ENCODE results near the gene NTM. TPM values are rescaled to one million over a fixed set of nuclear protein-coding genes. Genes with fewer than 3 reads are reported as not detected.

Gene NTM
- total RNA-seq, 4 donors from 2014 or later: 0.21 to 3.2 (median 0.84) TPM

- 72 to 79% methylated on average over 2 of the region's 2 CpGs for WGBS, 2 donors
- Histone ChIP-seq H3K4me1 (no peaks in the 10 kb centered on the region), H3K4me3 (no peak overlapping the region), H3K36me3 (no peaks in the 10 kb centered on the region), H3K27ac (no peak overlapping the region), H3K27me3 (no peaks in the 10 kb centered on the region), H3K9me3 (no peaks in the 10 kb centered on the region)
- TF ChIP-seq POLR2A (IDR thresholded peaks at IDR 0.05): no peak
- no peak for DNase-seq
- intact Hi-C loops (cut with DNase I): no loop called here
Observed at GRCh38 chr11:131969261-131969660, 598.8 kb downstream of the NTM start.

DNA sequence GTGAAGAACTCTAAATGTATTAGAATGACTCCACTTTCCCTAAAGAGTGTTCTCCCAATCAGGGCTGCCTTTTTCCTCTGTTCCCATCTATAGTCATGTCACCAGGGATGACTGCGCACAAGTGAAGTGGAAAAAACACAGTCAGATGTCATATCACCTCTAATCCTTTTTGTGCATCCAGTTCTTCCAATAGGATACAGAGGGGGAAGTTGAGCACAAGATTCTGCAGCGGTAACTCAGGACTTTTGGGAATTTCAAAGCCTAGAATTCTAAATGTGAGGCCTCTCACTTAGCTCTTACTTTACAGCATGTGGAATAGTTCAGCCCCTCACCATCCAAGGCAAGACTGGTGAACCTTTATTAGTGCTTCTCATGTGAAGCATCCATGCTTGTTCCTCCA lies 602.6 kb downstream of the NTM start:
- no peaks in the 10 kb centered on the region for H3K27me3 ChIP-seq
- H3K4me3 ChIP-seq: no peak overlapping the region
- TF ChIP-seq POLR2A (IDR thresholded peaks at IDR 0.05): no peak
- H3K4me1 ChIP-seq: no peaks in the 10 kb centered on the region
- no peak overlapping the region for H3K27ac ChIP-seq
- 76 to 100% methylated on average over 2 of the region's 2 CpGs for WGBS, 2 donors
- no peaks in the 10 kb centered on the region for H3K9me3 ChIP-seq
- intact Hi-C loops (cut with DNase I): no loop called here
- DNase-seq: no peak
- no peaks in the 10 kb centered on the region for H3K36me3 ChIP-seq

GRCh38 chr11:131975619-131976018 lies 605.2 kb downstream of the NTM start:
- no peak for DNase-seq
- intact Hi-C loops (cut with DNase I): no loop called here
- Histone ChIP-seq H3K27ac (no peak overlapping the region), H3K36me3 (no peaks in the 10 kb centered on the region), H3K4me3 (no peak overlapping the region), H3K4me1 (no peaks in the 10 kb centered on the region), H3K27me3 (no peaks in the 10 kb centered on the region), H3K9me3 (no peaks in the 10 kb centered on the region)
- WGBS, 2 donors: 55 to 57% methylated on average over 5 of the region's 5 CpGs
- no peak for TF ChIP-seq POLR2A (IDR thresholded peaks at IDR 0.05)
- TF ChIP-seq, protein P1, sequence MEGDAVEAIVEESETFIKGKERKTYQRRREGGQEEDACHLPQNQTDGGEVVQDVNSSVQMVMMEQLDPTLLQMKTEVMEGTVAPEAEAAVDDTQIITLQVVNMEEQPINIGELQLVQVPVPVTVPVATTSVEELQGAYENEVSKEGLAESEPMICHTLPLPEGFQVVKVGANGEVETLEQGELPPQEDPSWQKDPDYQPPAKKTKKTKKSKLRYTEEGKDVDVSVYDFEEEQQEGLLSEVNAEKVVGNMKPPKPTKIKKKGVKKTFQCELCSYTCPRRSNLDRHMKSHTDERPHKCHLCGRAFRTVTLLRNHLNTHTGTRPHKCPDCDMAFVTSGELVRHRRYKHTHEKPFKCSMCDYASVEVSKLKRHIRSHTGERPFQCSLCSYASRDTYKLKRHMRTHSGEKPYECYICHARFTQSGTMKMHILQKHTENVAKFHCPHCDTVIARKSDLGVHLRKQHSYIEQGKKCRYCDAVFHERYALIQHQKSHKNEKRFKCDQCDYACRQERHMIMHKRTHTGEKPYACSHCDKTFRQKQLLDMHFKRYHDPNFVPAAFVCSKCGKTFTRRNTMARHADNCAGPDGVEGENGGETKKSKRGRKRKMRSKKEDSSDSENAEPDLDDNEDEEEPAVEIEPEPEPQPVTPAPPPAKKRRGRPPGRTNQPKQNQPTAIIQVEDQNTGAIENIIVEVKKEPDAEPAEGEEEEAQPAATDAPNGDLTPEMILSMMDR (IDR thresholded peaks at IDR 0.05): no peak

GRCh38 chr11:131976021-131976420 lies 605.6 kb downstream of the NTM start:
- intact Hi-C loops (cut with DNase I): no loop called here
- Histone ChIP-seq H3K27me3 (no peaks in the 10 kb centered on the region), H3K9me3 (no peaks in the 10 kb centered on the region), H3K36me3 (no peaks in the 10 kb centered on the region), H3K4me3 (no peak overlapping the region), H3K27ac (no peak overlapping the region), H3K4me1 (no peaks in the 10 kb centered on the region)
- TF ChIP-seq POLR2A (IDR thresholded peaks at IDR 0.05): no peak
- TF ChIP-seq, protein P1 (IDR thresholded peaks at IDR 0.05): no peak
- 37 to 66% methylated on average over 3 of the region's 3 CpGs for WGBS, 2 donors
- no peak for DNase-seq

GRCh38 chr11:131977231-131977630 lies 606.8 kb downstream of the NTM start:
- Histone ChIP-seq H3K27ac (no peak overlapping the region), H3K4me1 (no peaks in the 10 kb centered on the region), H3K36me3 (no peaks in the 10 kb centered on the region), H3K9me3 (no peaks in the 10 kb centered on the region), H3K4me3 (no peak overlapping the region), H3K27me3 (no peaks in the 10 kb centered on the region)
- intact Hi-C loops (cut with DNase I): no loop called here
- DNase-seq: no peak
- WGBS, 2 donors: 69 to 83% methylated on average over 6 of the region's 6 CpGs
- TF ChIP-seq, protein P1 (IDR thresholded peaks at IDR 0.05): no peak

DNA sequence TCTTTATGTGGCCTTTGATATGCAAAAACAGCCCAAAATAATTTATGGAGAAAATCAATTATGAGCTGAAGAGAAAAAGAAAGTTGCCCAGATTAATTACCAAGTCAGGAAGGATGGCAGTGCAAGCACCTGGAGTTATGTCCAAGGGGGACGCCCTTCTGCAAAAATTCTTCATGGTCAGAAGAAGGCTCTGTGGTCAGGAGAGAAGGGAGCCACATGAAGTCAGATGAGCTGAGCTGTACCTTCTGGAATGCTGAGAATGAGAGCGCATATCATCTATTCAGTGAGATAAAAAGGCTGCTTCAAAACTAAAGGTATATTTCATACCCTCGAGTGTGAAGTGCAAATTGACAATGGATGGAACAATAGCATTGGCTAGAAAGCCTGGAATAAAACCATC lies 607.4 kb downstream of the NTM start:
- 61 to 74% methylated on average over 3 of the region's 3 CpGs for WGBS, 2 donors
- Histone ChIP-seq H3K27me3 (no peaks in the 10 kb centered on the region), H3K4me3 (no peak overlapping the region), H3K36me3 (no peaks in the 10 kb centered on the region), H3K27ac (no peak overlapping the region), H3K4me1 (no peaks in the 10 kb centered on the region), H3K9me3 (no peaks in the 10 kb centered on the region)
- no peak for DNase-seq
- no peak for TF ChIP-seq POLR2A (IDR thresholded peaks at IDR 0.05)
- TF ChIP-seq, protein P1 (IDR thresholded peaks at IDR 0.05): no peak
- intact Hi-C loops (cut with DNase I): no loop called here

Measured in esophagus squamous epithelium (tissue), 5 donors.